SIG-M5 treated with dmso at 0.1 percent for 504 hours (cell line): ENCODE data around the gene RYR3.
"Not testable (repeated sequence)": the region's sequence is repeated elsewhere in the genome, so short reads cannot be mapped to it uniquely, and the experiment has no call there.

ENCODE experiments used
- DNase-seq: peaks from one replicate; lab custom pipeline; 2025; ENCODE audit not compliant: unreplicated experiment; lab: John Stamatoyannopoulos, UW

The RYR3 gene

DNA sequence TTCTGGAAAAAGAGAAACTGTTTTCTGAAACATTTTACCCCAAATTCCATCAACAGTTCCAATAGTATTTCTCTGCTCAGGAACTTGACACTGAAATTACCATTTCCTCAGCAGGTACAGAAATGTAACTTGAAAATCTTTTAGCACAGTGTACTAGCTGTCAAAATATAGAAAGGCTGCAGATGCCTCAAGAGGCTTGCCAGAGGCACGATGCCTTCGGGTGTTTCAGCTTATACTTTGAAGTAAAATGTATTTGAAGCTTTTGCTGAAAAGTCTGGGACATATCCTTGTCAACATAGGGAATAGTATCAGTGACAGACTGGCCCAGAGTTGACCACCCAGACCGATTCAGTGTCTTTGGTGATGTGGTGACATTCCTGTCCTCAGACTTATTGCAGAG, 503.1 kb downstream of the RYR3 start:
- no peak for DNase-seq

DNA sequence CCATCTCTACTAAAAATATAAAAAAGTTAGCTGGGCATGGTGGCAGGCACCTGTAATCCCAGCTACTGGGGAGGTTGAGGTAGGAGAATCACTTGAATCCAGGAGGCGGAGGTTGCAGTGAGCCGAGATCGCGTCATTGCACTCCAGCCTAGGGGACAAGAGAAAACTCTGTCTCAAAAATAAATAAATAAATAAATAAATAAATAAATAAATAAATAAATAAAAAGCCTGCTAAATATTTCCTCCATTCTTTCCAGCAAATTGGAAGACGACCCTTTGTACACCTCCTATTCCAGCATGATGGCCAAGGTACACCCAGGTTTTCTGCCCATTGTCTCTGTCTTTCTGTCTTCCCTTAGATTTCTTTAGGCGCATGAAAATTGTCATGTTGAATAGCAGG, 508.7 kb downstream of the RYR3 start:
- DNase-seq: not testable (repeated sequence)

DNA sequence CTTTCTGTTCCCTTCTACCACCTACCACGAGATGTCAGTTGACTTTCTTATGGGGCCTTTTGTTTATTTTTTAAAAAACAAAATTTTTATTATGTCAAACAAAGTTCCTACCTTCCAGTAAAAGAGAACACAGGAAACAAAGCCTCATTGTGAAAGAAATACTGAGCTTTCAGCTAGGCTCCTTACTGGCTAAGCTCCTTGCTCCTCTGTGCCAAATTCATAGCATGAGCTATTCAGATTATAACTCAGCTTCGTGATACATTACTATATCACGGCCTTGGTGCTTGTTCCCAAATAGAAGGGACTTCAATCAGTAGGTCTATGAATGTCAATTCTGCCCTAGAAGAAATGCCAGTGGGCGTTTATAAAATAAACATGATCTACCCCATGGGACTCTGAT, 511.7 kb downstream of the RYR3 start:
- no peak for DNase-seq

DNA sequence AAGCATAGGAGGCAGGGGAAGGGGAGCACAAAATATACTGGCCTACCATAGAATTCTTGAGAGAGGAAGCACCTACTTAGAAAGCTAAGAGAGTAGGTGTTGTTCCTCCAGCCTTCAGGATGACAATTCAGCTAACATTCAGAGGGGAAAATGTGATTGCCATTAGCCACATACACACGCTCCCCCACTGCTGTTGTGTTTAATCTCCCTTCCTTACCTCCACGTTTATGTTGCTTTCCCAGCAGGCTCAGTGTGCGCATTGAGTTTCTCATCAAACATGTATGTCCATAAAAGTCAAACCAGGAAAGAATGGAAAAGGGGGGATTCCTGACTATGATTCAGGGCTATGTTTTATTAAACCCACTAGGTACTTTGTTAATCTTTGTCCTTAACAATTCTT, 512.4 kb downstream of the RYR3 start:
- no peak for DNase-seq

DNA sequence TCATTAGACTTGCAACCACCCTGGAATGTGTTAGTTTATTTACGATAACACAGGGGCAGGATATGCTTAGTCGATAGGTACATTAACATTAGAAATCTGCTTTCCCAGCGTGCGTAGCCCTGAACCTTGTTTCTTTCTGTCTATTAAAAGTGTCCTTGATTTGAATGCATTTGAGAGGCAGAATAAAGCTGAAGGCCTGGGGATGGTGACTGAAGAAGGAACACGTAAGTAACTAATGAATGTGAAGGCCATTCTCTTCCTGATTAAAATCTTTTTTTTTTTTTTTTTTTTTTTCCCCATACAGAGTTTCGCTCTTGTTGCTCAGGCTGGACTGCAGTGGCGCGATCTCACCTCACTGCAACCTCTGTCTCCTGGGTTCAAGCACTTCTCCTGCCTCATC, 514.7 kb downstream of the RYR3 start:
- no peak for DNase-seq

DNA sequence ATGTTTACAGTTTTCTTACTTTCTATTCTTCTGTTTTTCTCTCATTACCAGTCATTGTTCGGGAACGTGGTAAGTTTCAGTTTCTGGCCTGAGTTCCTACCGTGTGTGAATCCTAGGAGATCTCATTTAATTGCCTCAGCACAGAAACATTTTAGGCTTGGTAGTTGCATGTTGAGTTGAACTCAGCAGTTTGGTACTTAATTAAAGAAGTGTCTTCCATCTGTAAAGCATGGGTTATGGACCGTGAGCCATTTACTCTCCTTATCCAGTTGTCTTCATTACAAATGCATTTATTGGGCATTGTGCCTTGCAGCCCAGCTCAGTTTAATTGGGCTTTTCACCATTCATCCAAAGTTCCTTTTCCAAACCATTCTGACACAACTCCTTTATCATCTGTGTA, 515.4 kb downstream of the RYR3 start:
- DNase-seq: no peak

DNA sequence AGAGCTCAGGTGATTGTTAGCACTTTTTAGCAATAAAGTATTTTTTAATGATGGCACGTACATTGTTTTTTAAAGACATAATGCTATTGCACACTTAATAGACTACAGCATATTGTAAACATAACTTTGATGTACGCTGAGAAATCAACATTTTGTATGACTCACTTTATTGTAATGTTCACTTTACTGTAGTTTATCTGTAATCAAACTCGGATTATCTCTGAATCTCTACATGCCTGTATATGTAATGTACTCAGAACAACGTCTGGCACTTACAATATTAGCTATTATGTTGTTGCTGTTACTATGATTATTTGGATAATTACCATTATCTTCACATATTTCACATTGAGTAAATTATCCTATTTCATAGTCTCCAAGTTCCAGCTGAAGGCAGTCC, 519.6 kb downstream of the RYR3 start:
- DNase-seq: no peak

- no peak for DNase-seq
Measured at GRCh38 chr15:33831646-33832045, 520.9 kb downstream of the RYR3 start.

- DNase-seq: no peak
Measured at GRCh38 chr15:33834892-33835743, 524.4 kb downstream of the RYR3 start.

DNA sequence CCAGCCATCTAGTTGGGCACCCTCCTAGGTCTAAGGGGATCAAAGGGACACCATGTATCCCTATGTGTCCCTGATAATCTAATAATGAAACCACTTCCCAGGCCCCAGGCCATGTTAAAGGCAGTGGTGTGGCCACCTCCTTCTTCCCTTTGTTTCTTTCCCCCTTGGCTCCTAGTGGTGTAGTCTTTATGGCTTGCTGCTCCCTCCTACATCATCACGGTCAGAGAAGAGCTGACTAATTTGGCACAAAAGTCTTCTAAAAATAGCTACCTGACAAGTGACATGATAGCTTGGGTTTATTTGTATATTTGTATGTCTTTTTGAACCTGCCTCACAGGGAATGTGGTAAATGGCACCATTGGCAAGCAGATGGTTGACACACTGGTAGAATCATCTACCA, 526.5 kb downstream of the RYR3 start:
- no peak for DNase-seq

DNA sequence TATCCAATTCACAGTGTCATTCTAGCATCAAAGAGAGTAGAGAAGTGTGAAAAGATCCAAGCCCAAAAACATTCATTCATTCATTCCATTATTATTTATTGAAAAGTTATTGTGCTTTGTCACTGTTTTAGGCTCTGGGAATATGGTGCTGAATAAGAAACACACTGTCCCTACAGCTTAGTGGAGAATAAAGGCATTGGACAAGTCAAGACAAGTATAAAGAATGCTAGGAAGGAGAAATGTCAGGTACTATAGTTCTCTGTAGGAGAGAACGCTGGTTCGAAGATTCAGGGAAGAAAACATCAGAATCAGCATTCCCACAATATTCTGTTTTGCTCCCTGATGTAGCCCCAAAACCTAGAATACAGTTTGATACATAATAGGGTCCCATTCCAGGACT, 528.8 kb downstream of the RYR3 start:
- DNase-seq: no peak

- no peak for DNase-seq
Measured at GRCh38 chr15:33840615-33841014, 529.8 kb downstream of the RYR3 start.

DNA sequence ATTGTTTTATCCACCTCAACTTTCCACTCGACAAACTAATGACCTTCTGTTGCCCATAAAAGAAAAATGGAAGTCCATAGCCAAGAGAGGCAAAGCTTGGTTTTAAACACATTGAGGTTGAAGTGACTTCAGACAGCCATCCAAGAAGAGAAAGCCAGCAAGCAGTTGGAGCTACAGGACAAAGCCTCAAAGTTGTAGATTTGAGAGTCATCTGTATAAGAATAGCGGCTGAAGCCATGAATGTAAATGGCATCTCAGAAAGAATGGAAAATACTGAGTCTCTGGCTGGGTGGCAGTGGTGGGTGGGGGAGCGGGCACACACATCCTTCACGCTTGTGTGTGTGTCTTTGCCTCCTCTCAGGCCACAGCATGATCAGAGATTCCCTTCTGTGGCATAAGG, 533.4 kb downstream of the RYR3 start:
- DNase-seq: no peak

DNA sequence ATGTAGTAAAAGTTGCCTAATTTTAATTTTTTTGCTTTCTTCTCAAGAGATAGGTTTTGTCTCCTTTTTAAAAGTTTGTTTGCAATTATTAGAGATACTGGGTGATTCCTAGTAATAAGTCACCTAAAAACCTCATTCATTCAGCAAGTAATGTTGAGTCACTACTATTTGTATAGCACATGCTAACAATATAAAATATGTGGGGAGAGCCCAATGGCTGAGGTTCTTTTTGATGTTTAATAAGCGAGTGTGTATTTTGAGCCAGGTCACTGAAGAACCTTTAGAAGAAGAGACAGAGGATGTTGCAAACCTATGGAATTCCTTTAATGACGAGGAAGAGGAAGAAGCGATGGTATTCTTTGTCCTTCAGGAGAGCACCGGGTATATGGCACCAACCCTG, 533.8 kb downstream of the RYR3 start:
- DNase-seq: no peak

DNA sequence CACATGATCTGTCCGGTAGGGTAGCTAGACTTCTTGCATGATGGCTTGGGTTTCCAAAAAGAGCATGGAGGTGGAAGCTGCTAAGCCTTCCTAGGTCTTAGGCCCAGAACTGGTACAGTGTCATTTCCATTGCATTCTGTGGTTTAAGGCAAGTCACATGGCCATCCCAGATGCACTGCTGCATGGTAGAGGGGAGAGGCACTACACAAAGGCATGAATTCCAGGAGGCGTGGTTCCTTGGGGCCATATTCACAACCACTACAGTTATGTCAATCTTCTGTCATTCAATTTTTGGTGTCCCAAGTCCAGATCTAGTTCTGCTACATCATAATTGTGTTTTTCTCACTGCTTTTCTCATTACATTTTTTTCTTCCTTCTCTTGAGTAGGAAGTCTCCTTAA, 535.4 kb downstream of the RYR3 start:
- no peak for DNase-seq

- no peak for DNase-seq
Measured at GRCh38 chr15:33846862-33847261, 536.1 kb downstream of the RYR3 start.

GRCh38 chr15:33848011-33848410, 537.2 kb downstream of the RYR3 start:
- no peak for DNase-seq

- DNase-seq: no peak
Measured at GRCh38 chr15:33851079-33851478, 540.3 kb downstream of the RYR3 start.

GRCh38 chr15:33852094-33852493, 541.3 kb downstream of the RYR3 start:
- DNase-seq: no peak

DNA sequence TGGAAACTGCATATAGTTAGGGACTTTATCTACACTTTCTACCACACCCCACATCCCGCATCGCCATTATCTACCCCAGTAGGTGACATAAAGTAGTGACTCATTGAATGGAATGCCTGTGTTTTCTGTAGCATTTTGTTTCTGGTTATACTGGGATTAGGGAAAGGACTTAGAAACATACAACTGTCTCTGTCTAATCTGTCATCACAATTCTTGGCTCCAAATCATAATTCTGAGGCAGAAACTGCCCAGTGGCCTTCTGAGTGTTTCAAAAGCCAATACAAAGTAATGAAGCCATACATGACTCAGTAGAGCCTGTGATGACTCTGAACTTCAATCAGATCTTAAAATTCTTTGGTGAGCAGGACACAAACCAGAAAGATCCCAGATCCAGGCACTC, 541.8 kb downstream of the RYR3 start:
- DNase-seq: no peak

GRCh38 chr15:33857726-33858125, 547.0 kb downstream of the RYR3 start:
- no peak for DNase-seq

DNA sequence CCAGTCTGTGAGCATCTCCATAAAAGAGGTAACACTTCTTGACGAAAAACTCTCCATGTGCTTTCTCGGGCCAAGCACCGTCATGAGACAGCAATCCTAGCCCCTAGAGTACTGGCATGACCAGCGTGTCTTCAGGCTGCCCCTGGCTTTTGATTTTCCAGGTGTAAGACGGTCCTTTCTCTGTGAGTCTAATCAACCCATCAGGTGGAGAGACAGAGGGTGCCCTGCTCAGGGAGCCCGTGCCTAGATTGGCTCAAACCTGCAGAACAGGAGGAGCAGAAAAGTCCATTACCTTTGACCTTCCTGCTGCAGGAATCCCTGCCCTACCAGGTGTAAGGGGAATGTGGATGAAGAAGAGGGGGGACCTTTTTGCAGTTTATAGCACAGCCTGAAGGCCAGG, 548.1 kb downstream of the RYR3 start:
- DNase-seq: no peak

DNA sequence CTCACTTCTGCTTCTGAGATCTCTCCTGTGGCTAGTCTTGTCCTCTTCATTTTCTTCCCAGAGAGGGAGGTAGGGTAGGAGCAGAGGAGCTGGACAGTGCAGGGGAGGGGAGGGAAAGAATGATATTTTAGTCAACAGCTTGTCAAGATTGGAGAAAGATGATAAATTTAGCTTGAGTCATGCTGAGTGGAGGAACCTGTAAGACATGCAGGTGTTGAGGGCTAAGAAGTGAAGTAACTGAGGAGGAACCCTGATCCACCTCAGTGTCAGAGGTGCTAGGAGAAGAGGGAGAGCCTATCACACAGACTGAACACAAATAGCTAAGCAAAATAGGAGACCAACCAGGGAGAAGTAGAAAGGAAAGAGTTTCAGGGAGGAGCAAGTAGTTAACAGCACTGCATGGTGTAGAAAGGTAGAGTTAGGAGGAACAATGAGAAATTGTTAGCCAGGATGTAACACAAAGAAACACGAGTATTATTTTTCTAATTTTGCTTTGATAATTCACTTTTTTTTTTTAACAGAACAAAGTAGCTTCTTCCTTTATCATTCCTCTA, 549.3 kb downstream of the RYR3 start:
- DNase-seq: no peak
